ENCODE data around the gene STX8. TPM values are rescaled to one million over a fixed set of nuclear protein-coding genes. Genes with fewer than 3 reads are reported as not detected.

The STX8 gene
- total and polyA plus RNA-seq, 2 donors = 68.4 to 101 TPM

DNA sequence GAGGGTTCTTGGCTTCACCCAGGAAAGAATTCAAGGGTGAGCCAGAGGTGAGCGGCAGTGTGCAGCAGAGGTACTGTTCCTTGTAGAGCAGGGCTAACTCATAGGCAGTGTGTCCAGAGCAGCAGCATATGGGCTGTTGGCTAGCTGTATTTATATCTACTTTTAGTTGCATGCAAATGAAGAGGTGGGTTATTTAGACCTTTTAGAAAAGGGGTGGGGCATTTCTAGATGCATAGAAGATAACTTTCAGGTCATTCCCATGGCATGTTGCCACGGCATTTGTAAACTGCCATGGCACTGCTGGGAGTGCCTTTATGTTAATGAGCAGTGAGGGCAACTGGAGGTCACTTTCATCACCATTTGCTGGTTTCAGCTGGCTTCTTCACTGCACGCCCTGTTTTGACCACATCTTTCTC, 141.0 kb downstream of the STX8 start:
- no peak for DNase-seq (ENCODE audit: extremely low spot score)
- Histone ChIP-seq H3K27ac (ENCODE audit: low read depth) (no peak overlapping the region), H3K36me3 (ENCODE audit: insufficient read depth) (no peaks in the 10 kb centered on the region), H3K4me3 (ENCODE audit: low read depth, low read length) (no peak overlapping the region), H3K4me1 (ENCODE audit: insufficient read depth) (no peaks in the 10 kb centered on the region)
- 87% methylated on average over 3 of the region's 3 CpGs for WGBS

DNA sequence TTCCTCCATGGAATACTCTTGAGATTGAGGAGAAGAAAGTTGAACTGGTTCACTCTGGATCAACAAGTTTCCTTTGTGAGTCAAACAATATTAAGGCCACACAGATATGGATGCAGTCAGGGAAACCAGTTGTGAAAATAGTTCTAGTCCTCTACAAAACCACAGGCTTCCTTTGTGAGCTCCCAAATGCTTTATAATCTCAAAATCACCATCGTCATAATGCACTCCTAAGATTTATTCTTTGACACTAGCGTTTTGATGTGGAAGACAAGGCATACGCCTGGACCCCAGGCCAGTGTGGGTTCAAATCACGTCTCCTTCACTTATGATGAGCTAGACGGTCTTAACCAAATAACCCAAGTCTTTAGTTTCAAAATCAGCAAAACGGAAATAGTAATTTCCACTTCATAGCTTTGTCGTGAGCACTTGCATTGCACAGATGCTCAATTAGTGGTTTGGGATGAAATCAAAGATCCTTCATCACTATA, 142.6 kb downstream of the STX8 start:
- peak overlapping the region; percentile 50 for H3K27ac ChIP-seq (ENCODE audit: low read depth)
- 78% methylated on average over 7 of the region's 7 CpGs for WGBS
- H3K36me3 ChIP-seq (ENCODE audit: insufficient read depth) = no peaks in the 10 kb centered on the region
- H3K4me3 ChIP-seq (ENCODE audit: low read depth, low read length) = no peak overlapping the region
- no peaks in the 10 kb centered on the region for H3K4me1 ChIP-seq (ENCODE audit: insufficient read depth)
- no peak for DNase-seq (ENCODE audit: extremely low spot score)

DNA sequence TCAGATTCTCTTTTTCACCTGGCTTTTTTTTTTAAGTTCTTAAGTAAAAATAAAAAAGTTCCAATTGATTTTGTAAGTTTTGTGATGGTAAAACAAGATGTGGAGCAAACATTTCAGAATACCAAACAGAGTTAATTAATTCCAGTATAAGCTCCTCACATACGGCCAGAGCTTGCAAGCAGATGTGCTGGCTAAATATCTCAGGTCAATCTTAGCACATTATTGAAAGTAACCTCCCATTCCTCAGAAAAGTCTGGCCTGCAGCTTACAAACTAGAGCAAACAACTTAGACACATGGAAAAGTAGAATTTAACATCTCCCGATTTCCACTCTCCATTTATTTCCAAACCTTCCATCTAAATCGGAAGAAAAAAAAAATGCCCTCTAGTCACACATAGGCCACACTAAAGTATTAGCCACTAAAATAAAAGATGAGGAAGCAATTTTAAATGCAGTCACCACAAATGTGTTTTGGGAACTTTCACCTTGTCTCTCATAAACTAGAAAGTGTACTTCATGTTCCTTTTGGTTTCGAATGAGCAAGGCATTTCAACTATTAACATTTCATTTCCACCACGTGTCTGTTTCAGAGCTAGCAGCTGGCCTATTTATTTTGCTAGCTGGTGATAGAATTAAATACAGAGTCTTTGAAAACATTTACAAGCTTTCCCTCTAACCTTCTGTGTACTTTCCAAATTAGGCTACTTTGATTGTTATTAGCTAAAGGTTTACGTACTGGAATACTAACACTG, 143.3 kb downstream of the STX8 start:
- no peak overlapping the region for H3K4me3 ChIP-seq (ENCODE audit: low read depth, low read length)
- no peaks in the 10 kb centered on the region for H3K36me3 ChIP-seq (ENCODE audit: insufficient read depth)
- WGBS = 38% methylated on average over 6 of the region's 6 CpGs
- DNase-seq (ENCODE audit: extremely low spot score) = peak; percentile 46
- H3K27ac ChIP-seq (ENCODE audit: low read depth) = peak overlapping the region; percentile 50
- H3K4me1 ChIP-seq (ENCODE audit: insufficient read depth) = no peaks in the 10 kb centered on the region

DNA sequence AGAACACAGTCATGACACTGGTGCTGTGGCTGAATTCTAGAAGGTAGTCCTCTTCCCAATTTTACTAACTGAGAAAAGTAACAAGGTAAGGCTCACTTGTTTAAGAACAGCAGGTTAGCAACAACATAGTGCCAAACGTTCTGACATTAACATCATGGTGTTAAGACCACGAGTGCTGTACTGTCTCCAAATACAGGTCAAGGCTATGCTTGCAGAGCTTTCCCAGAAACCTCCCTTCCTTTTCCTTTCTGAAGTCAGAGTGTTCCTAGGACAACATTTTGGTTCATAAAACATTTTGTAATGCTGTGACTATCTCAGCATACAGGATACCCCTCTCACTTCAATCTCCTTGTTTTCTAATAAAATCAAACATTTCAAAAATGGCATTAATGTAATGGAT, 144.0 kb downstream of the STX8 start:
- WGBS = 52% methylated on average over 2 of the region's 2 CpGs
- Histone ChIP-seq H3K4me3 (ENCODE audit: low read depth, low read length) (no peak overlapping the region), H3K36me3 (ENCODE audit: insufficient read depth) (no peaks in the 10 kb centered on the region), H3K4me1 (ENCODE audit: insufficient read depth) (no peaks in the 10 kb centered on the region), H3K27ac (ENCODE audit: low read depth) (no peak overlapping the region)
- DNase-seq (ENCODE audit: extremely low spot score) = no peak

DNA sequence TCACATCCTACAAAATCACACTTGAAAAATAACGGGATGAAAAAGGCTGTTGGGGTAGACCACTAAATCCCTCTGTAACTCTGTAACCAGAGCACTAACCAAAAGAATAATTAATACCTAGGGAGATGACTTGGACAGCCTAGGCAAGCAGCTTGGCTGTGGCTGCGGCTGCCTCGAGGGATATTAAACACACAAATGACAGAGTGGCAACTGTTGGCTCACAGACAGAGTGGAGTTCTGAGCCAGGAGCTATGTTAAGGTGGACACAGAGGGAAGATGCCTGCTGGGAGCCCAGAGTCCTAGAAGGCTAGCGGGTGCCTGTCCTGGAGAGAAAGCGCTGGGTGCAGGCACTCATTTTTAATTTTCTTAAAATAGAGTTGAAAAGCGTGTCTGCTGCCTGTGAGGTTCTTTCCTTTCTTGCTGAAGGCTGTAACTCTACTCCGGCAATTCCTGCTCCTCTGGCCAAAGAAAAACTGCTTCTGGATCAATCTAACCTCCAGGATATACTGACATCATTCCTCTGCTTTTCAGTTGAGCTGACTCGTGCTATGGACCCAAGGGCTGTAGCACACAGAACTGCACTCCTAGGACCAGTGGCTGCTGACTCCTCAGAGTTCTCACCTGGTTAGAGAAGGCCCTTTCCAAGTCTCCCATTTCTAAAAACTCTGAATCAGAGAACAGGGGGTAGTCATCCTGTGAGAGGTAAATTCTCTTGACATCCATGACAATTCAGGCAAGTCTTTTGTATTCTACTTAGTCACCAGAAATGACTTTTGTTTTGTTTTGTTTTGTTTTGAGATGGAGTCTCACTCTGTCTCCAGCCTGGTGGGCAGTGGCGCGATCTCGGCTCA, 147.9 kb downstream of the STX8 start:
- H3K4me3 ChIP-seq (ENCODE audit: low read depth, low read length) = no peak overlapping the region
- no peaks in the 10 kb centered on the region for H3K36me3 ChIP-seq (ENCODE audit: insufficient read depth)
- 82% methylated on average over 11 of the region's 11 CpGs for WGBS
- no peak for DNase-seq (ENCODE audit: extremely low spot score)
- no peaks in the 10 kb centered on the region for H3K4me1 ChIP-seq (ENCODE audit: insufficient read depth)
- no peak overlapping the region for H3K27ac ChIP-seq (ENCODE audit: low read depth)

DNA sequence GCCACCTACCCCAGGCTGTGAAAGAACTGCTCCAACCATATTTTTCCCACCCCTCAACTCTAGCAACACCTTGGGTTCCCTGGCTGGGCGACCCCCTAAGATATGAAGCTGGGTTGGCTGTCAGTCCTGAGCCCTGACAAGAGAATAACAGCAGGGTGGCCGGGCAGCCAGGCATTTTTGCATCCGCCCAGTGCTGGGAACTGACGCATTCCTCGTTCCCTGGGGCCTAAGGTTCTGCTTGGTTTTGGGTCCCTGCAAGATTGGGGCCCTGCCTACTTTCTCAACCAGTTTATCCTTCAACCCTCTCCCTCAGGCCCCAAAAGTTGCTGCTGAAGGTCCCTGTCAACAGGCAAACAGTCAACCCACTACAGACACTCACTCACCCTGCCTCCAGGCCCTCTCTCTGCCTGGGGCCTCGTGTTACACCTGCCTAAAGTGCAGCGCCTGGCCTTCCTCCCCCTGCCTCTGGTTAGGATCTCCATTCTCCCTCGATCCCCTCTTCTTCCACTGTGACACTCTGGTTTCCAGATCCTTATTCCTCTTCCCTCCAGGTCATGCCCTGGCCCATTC, 151.5 kb downstream of the STX8 start:
- Histone ChIP-seq H3K27ac (ENCODE audit: low read depth) (no peak overlapping the region), H3K4me3 (ENCODE audit: low read depth, low read length) (no peak overlapping the region), H3K36me3 (ENCODE audit: insufficient read depth) (no peaks in the 10 kb centered on the region), H3K4me1 (ENCODE audit: insufficient read depth) (no peaks in the 10 kb centered on the region)
- no peak for DNase-seq (ENCODE audit: extremely low spot score)
- 93% methylated on average over 8 of the region's 8 CpGs for WGBS

DNA sequence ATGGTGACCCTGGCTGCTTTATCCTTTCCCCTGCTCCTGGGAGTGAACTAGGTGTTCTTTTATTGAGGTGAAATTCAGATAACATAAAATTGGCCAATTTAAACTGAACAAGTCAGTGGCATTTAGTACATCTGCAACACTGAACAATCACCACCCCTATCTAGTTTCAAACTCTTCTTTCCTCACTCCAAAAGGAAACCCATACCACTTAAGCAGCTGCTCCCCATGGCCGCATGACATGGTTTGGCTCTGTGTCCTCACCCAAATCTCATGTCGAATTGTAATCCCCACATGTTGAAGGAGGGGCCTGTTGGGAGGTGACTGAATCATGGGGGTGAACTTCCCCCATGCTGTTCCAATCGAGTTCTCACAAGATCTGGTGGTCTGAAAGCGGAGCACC, 154.1 kb downstream of the STX8 start:
- Histone ChIP-seq H3K4me1 (ENCODE audit: insufficient read depth) (no peaks in the 10 kb centered on the region), H3K36me3 (ENCODE audit: insufficient read depth) (no peaks in the 10 kb centered on the region), H3K27ac (ENCODE audit: low read depth) (no peak overlapping the region), H3K4me3 (ENCODE audit: low read depth, low read length) (no peak overlapping the region)
- WGBS = 90% methylated on average over 4 of the region's 4 CpGs
- DNase-seq (ENCODE audit: extremely low spot score) = no peak

DNA sequence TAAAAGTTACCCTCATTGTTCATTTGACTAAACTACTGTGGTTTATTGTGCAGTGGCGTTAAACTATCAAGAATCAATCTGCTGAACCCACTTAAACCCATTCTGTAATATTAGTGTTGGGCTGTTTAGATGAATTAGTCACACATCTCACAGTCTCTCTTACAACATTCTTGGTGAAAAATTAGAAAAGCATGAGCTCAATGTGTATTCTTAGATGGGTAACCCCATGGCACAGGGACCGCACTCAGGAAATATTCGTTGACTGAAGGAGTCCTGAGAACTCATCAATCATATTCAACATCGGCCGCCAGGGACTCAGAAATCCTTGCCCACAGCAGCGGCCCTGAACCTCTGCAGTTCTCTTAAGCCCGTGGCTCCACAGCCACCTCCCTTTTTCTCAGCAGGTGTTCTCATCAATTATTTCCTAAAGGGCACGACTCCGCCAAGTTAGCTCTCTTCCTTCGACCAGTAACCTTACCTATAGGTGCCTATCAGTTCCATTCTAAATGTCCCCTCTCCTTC, 155.6 kb downstream of the STX8 start:
- Histone ChIP-seq H3K4me1 (ENCODE audit: insufficient read depth) (no peaks in the 10 kb centered on the region), H3K4me3 (ENCODE audit: low read depth, low read length) (no peak overlapping the region), H3K27ac (ENCODE audit: low read depth) (no peak overlapping the region), H3K36me3 (ENCODE audit: insufficient read depth) (no peaks in the 10 kb centered on the region)
- DNase-seq (ENCODE audit: extremely low spot score) = no peak
- 97% methylated on average over 10 of the region's 10 CpGs for WGBS

DNA sequence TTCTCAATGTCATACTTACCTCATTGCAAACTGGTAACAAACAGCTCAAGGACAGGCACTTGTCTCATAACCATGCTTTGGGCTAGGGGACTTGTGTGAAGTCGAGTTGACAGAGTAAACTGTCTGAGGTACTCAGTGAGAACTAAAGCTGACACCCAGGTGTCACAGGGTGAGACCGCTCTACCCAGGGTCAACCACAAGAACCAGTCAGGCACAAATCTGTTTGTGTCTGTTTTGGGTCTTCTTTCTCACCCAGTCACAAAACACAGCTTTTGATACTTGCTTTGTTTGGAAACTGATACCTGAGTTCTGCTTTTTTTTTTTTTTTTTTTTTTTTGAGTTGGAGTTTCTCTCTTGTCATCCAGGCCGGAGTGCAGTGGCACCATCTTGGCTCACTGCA, 161.1 kb downstream of the STX8 start:
- H3K4me1 ChIP-seq (ENCODE audit: insufficient read depth) = no peaks in the 10 kb centered on the region
- WGBS = 93% methylated on average over 3 of the region's 3 CpGs
- DNase-seq (ENCODE audit: extremely low spot score) = no peak
- H3K36me3 ChIP-seq (ENCODE audit: insufficient read depth) = no peaks in the 10 kb centered on the region
- no peak overlapping the region for H3K4me3 ChIP-seq (ENCODE audit: low read depth, low read length)
- H3K27ac ChIP-seq (ENCODE audit: low read depth) = no peak overlapping the region

DNA sequence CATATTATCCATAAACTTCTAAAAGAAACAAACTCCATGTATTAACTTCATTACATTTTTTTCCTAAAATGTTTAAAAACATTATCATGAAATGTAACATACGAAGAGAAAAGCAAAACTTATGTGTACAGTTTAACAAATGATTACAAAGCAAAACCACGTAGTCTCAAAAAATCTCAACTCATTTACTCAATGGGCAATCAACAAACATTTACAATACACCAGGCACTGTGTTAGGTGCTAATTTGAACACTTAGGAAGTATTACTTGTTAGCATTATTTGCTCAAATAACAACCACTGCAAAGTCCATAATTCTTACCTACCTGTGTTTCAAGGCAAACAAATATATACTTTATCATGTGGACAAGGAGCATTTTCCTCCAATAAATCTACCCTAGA, 164.9 kb downstream of the STX8 start:
- DNase-seq (ENCODE audit: extremely low spot score) = no peak
- Histone ChIP-seq H3K36me3 (ENCODE audit: insufficient read depth) (no peaks in the 10 kb centered on the region), H3K4me3 (ENCODE audit: low read depth, low read length) (no peak overlapping the region), H3K4me1 (ENCODE audit: insufficient read depth) (no peaks in the 10 kb centered on the region), H3K27ac (ENCODE audit: low read depth) (no peak overlapping the region)
- 68% methylated on average over 2 of the region's 2 CpGs for WGBS

DNA sequence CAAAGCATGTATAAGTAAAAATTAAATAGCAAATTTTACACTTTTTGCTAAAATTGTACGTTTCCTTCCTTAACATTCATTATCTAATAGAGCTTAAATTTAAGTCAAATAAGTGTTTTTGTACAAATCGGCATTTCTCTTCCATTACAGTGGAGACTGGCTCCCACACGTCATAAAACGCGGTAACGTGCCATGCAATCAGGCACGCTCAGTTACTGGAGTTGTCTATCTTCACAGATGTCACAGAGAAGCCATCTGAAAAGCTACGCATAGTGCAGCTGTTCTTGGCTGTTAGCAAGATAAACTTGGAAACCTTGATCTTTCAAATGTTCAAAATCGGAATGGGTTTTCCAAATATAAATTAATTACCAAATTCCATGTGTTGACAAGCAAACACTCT, 165.3 kb downstream of the STX8 start:
- no peak overlapping the region for H3K27ac ChIP-seq (ENCODE audit: low read depth)
- H3K4me1 ChIP-seq (ENCODE audit: insufficient read depth) = no peaks in the 10 kb centered on the region
- no peak for DNase-seq (ENCODE audit: extremely low spot score)
- no peaks in the 10 kb centered on the region for H3K36me3 ChIP-seq (ENCODE audit: insufficient read depth)
- 58% methylated on average over 9 of the region's 9 CpGs for WGBS
- H3K4me3 ChIP-seq (ENCODE audit: low read depth, low read length) = no peak overlapping the region

DNA sequence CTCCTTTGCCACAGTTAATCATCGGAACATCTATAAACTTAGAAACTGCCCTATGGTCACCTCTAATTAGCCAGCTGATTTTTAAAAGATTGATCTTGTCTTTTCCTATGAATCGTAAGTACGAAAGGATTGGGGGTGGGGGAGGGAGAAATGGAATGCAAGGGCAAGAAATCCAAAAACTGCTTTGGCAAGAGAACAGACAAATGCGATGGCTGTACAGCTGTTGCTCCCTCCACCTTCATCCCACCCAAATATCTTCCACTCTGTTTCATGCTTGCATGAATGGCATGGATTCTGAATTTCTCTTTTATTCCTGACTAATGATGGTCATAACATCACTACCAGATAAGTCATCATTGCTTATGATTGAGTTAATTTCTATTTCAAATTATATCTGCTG, 165.7 kb downstream of the STX8 start:
- Histone ChIP-seq H3K4me3 (ENCODE audit: low read depth, low read length) (no peak overlapping the region), H3K27ac (ENCODE audit: low read depth) (no peak overlapping the region), H3K36me3 (ENCODE audit: insufficient read depth) (no peaks in the 10 kb centered on the region), H3K4me1 (ENCODE audit: insufficient read depth) (no peaks in the 10 kb centered on the region)
- DNase-seq (ENCODE audit: extremely low spot score) = no peak
- WGBS = 42% methylated on average over 4 of the region's 4 CpGs

DNA sequence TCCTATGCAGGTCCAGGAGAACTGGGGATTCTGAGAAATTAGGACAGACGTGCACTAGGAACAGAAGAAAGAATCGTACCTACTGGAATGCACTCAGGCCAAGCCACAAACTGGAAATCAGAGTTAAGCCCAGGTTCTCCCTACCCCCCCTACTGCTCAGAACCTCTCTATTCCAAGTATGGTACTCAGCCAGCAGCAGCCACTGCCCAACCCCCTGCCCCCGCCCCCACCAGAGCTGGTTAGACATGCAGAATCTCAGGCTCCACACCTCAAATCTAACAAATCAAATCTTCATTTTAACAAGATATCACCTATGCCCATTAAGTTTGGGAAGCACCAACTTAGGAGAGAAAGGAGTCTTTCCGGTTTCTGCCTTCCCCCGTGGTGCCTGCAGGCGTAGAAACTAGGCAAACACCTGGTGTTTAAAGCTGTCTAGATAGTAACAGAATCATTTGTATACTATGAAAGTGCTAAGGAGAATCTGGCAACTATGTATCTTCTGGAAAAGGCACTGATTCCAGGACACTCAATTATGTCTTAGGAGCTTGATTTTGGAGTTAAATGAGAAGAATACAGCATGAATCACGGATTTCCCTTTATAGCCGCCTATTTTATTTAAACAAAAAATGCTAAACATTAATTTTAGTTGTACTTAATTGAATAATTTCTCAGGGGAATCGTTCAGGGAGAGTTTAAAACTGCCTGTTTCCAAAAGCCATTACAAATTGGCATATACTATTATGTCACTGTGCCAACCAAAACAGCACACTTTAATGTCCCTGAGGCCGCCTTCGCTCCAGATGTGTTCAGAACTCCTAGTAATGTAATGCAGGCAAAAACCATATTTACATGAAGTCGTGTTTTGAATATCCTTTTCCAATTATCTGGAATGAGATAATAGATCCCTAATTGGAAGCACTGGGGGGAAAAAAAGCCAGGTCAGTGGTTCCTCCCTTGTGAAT, 166.5 kb downstream of the STX8 start:
- H3K4me1 ChIP-seq (ENCODE audit: insufficient read depth) = no peaks in the 10 kb centered on the region
- DNase-seq (ENCODE audit: extremely low spot score) = no peak
- no peak overlapping the region for H3K27ac ChIP-seq (ENCODE audit: low read depth)
- H3K36me3 ChIP-seq (ENCODE audit: insufficient read depth) = no peaks in the 10 kb centered on the region
- 46% methylated on average over 12 of the region's 12 CpGs for WGBS
- H3K4me3 ChIP-seq (ENCODE audit: low read depth, low read length) = no peak overlapping the region

All from urinary bladder (tissue), 4 donors.